GM20431 (cell line): Measurements from ENCODE around the gene PARVB.

Source experiments
- in situ Hi-C: fragments of 300-500 bp; cut with MseI, MboI; formaldehyde crosslinking; loops from one replicate; pipeline ENCODE4 v1.15.0; 2020; ENCODE audit warnings: low sequenced_read_pairs; ENCODE audit not compliant: unreplicated experiment

Gene PARVB

DNA sequence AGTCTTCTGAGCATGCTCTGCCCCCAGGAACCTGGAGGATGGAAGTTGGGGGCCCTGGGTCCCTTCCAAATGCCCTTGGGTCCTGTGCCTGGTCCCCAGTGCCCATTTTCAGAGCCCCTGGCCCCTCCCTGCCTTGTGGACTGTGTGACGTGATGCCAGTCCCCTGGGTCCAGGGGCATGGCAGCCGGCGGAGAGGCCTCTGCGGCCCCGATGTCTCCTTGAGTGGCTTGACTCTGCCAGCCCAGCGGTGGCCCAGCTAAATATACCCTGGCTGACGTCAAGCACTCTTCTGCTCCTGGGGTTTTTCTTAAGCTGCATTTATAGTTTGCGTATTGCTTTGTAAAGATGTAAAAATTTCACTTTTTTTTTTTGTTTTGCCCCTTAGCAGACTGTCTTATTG lies 121.4 kb downstream of the PARVB start:
- in situ Hi-C loops = no loop called here

DNA sequence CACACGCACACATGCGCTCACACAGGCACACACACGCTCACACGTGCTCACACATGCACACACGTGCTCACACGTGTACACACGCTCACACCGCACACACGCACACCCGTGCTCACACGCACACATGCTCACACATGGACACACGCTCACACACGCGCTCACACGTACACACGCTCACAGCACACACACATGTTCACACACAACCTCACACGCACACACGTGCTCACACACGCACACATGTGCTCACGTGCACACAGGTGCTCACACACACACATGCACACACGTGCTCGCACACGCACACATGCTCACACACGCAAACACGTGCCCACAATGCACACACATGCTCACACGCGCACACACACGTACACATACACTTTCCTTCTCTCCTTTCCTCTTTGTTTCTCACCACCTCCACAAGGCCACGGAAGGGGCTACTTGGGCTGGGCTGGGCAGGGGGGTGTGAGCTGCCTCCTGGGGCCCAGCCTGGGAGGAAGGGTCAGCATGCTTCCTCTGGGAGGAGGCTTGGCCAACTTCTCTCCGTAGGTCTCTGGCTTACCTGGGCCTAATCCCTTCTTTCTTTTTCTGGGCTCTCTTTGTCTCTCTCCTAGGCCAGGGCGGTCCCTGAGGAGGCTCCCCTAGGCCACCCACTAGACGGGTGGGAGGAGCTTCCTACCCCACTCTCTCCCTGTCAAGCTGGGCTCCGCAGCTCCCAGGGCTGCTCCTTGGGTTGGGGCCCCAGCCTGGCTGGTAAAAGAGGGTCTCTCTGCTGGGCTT lies 122.2 kb downstream of the PARVB start:
- in situ Hi-C loops = no loop called here

- in situ Hi-C loops = no loop called here
Measured at GRCh38 chr22:44147008-44147645, 123.0 kb downstream of the PARVB start.

GRCh38 chr22:44147821-44148574 lies 123.9 kb downstream of the PARVB start:
- in situ Hi-C loops = no loop called here

GRCh38 chr22:44151676-44152075 lies 127.6 kb downstream of the PARVB start:
- in situ Hi-C loops = no loop called here

GRCh38 chr22:44153710-44154109 lies 129.6 kb downstream of the PARVB start:
- in situ Hi-C loops = no loop called here

DNA sequence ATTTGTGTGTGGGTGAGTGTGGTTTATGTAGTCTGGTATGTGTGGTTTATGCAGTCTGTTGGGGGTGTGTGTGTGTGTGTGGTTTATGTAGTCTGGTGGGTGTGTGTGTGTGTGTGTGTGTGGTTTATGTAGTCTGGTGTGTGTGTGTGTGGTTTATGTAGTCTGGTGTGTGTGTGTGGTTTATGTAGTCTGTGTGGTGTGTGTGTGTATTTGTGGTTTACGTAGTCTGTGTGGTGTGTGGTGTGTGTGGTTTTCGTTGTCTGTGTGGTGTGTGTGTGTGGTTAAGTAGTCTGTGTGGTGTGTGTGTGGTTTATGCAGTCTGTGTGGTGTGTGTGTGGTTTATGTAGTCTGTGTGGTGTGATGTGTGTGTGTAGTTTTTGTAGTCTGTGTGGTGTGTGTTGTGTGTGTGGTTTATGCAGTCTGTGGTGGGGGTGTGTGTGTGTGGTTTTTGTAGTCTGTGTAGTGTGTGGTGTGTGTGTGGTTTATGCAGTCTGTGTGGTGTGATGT lies 130.4 kb downstream of the PARVB start:
- in situ Hi-C loops = no loop called here

- in situ Hi-C loops = no loop called here
Measured at GRCh38 chr22:44155115-44155514, 131.0 kb downstream of the PARVB start.

GRCh38 chr22:44157916-44158618 lies 134.0 kb downstream of the PARVB start:
- in situ Hi-C loops = no loop called here

GRCh38 chr22:44158816-44159215 lies 134.7 kb downstream of the PARVB start:
- in situ Hi-C loops = no loop called here

DNA sequence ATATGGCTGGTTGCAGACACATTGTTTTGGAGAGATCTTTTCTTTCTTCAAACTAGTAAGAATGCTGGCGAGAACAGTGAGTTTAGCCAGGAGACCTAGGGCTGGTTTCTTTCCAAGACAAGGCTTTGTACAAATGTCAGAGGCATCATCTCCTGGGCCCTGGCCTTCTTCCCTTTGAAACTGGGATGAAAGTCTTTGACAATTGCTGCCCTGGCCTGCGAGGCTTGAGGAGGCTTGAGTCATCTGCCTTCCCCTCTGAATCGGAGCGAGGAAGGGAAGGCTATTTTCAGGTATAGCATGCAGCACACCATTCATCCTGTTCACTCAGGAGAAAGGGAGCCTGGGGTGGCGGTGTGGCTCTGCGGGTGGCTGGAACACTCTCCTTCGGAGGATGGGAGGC lies 135.1 kb downstream of the PARVB start:
- in situ Hi-C loops = no loop called here

DNA sequence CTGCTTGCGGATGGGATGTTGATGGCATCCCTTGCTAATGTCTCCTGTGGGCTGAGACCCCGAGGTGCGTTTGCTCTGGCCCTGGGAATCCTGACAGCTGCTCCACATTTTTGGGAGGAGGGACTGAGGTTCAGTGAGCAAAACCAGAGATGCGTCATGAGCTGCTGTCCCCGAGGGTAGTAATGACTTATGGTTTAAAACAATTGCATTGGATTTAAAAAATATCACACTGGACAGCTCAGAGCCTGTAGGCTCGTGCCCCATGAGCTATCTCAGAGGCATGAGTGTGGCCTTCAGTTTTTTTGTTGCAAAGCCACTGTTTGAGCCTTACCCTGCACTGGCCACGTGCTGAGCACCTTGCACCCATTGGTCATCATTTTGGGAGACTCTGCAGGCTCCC lies 135.7 kb downstream of the PARVB start:
- in situ Hi-C loops = no loop called here

GRCh38 chr22:44160421-44160820 lies 136.3 kb downstream of the PARVB start:
- in situ Hi-C loops = no loop called here

GRCh38 chr22:44161673-44162072 lies 137.6 kb downstream of the PARVB start:
- in situ Hi-C loops = no loop called here

GRCh38 chr22:44162960-44163359 lies 138.9 kb downstream of the PARVB start:
- in situ Hi-C loops = no loop called here

DNA sequence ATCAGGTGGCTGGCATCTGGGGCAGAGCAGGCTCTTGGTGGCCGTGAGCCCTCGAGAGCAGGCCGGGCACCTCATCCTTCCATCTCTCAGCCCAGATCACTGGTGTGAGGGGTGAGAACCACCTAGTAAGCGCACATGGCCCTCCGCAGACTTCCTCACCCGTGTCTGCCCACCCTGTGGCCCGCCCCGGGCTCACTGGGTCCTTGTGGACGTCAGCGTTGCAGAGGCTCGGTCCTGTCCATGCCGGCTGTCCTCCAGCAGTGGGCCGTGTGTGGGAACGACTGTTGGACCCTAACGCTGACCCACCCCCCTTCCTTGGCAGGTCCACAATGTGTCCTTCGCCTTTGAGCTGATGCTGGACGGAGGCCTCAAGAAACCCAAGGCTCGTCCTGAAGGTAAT lies 139.4 kb downstream of the PARVB start:
- in situ Hi-C loops = no loop called here

DNA sequence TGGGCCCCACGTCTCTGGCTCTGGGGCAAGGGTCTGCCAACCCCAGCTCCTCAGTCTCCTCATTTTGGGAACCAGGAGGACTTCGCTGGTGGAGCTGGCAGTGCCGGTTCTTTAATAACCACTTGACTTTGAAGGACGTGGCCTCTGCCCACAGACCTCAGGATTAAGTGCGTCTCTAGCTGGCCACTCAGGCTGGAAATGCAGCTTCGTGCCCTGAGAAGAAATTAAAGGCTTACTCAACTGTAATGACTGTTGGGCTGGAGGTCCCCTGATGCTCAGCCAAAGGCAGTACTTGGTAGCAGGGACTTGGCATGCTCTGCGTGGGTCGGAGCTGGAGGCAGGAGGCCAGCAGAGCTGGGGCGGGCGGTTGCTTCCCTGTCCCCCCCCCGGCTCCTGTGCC lies 139.9 kb downstream of the PARVB start:
- in situ Hi-C loops = no loop called here

GRCh38 chr22:44165286-44165874 lies 141.3 kb downstream of the PARVB start:
- in situ Hi-C loops = no loop called here

- in situ Hi-C loops = no loop called here
Measured at GRCh38 chr22:44166498-44167276, 142.6 kb downstream of the PARVB start.
